Esophagus squamous epithelium (tissue), 5 donors: ENCODE data around the gene MON2. TPM values are rescaled to one million over a fixed set of nuclear protein-coding genes. Genes with fewer than 3 reads are reported as not detected.

Source experiments
- DNase-seq: peaks from one replicate; lab custom pipeline; 2025; lab: John Stamatoyannopoulos, UW
- H3K27ac ChIP-seq, 4 donors: fragments of 200-600 bp; sonication (generic); one replicate each; pipeline ENCODE4 v1.5.1; 2016 to 2019; ENCODE audit warnings: mild to moderate bottlenecking in 1 of 4
- H3K27me3 ChIP-seq, 4 donors: fragments of 200-600 bp; sonication (generic); 1 replicate in 3 of 4; 2 replicates in 1 of 4; pipeline versions ENCODE4 v1.5.1 to v1.6.0; 2017 to 2021; ENCODE audit warnings: antibody characterized with exemption in 1 of 4
- H3K36me3 ChIP-seq, 3 donors: fragments of 200-600 bp; sonication (generic); one replicate each; pipeline ENCODE4 v1.5.1; 2016 to 2019
- H3K4me1 ChIP-seq, 3 donors: fragments of 200-600 bp; sonication (generic); one replicate each; pipeline ENCODE4 v1.5.1; 2017 to 2019
- H3K4me3 ChIP-seq, 4 donors: fragments of 200-600 bp; sonication (generic); 1 replicate in 3 of 4; 2 replicates in 1 of 4; pipeline ENCODE4 v1.5.1; 2016 to 2019; ENCODE audit warnings: mild to moderate bottlenecking in 2 of 4, moderate library complexity in 1 of 4
- H3K9me3 ChIP-seq, 3 donors: fragments of 200-600 bp; sonication (generic); one replicate each; pipeline ENCODE4 v1.5.1; 2016 to 2019
- CTCF ChIP-seq, 6 experiments: fragments of 450-650 bp in 4 of 6; fragments of 200-600 bp in 2 of 6; sonication (generic) in 2 of 6; IDR thresholded peaks; one replicate each; pipeline ENCODE4 v1.5.1; 2016 to 2019; ENCODE audit warnings: antibody characterized with exemption in 6 of 6, mild to moderate bottlenecking in 4 of 6, moderate library complexity in 4 of 6
- POLR2A ChIP-seq, 4 donors: fragments of 450-650 bp; IDR thresholded peaks; one replicate each; pipeline ENCODE4 v1.6.1; 2017; ENCODE audit warnings: antibody characterized with exemption in 4 of 4, mild to moderate bottlenecking in 4 of 4, moderate library complexity in 3 of 4
- WGBS, 2 donors: methylation state at CpG; one replicate each; pipeline ENCODE4 v1.1.5; 2018; 5-methylcytosine and 5-hydroxymethylcytosine counted together
- intact Hi-C: fragments of 100-400 bp; cut with DNase I; formaldehyde crosslinking; loops from one replicate; pipeline ENCODE4 v1.15.0; 2022
- total RNA-seq, 4 donors: library from RNA; depleted of rRNA; stranded (reverse); fragments of >200 nt; gene quantifications; one replicate each; pipeline ENCODE4 v1.1.0, GENCODE V29; 2016
- donor health status: DM: yes; HTN: yes; CAD: no.

Gene MON2
- total RNA-seq, 4 donors from 2014 or later = 29.6 to 61.4 (median 41.9) TPM

GRCh38 chr12:62562846-62563245, 96.2 kb downstream of the MON2 start:
- Histone ChIP-seq H3K4me1 (no peaks in the 10 kb centered on the region), H3K9me3 (no peaks in the 10 kb centered on the region), H3K27me3 (no peaks in the 10 kb centered on the region), H3K27ac (no peak overlapping the region), H3K4me3 (no peak overlapping the region), H3K36me3 (peaks cover 0 to 69% (median 3%) of the 10 kb centered on the region in 3 donors)
- 86 to 91% methylated on average over 2 of the region's 2 CpGs for WGBS, 2 donors
- TF ChIP-seq POLR2A (IDR thresholded peaks at IDR 0.05) = no peak
- TF ChIP-seq CTCF (IDR thresholded peaks at IDR 0.05) = no peak
- intact Hi-C loops = no loop called here
- DNase-seq = no peak

- TF ChIP-seq CTCF (IDR thresholded peaks at IDR 0.05) = no peak
- TF ChIP-seq POLR2A (IDR thresholded peaks at IDR 0.05) = no peak
- no peaks in the 10 kb centered on the region for H3K9me3 ChIP-seq
- H3K4me1 ChIP-seq = no peaks in the 10 kb centered on the region
- DNase-seq = no peak
- no peak overlapping the region for H3K4me3 ChIP-seq
- H3K27me3 ChIP-seq = no peaks in the 10 kb centered on the region
- peaks cover 0 to 64% (median 0%) of the 10 kb centered on the region in 3 donors for H3K36me3 ChIP-seq
- no peak overlapping the region for H3K27ac ChIP-seq
- intact Hi-C loops = no loop called here
These were observed 108.4 kb downstream of the MON2 start for GRCh38 chr12:62575036-62575435.

- H3K9me3 ChIP-seq = no peaks in the 10 kb centered on the region
- no peaks in the 10 kb centered on the region for H3K27me3 ChIP-seq
- no peak for TF ChIP-seq POLR2A (IDR thresholded peaks at IDR 0.05)
- TF ChIP-seq CTCF (IDR thresholded peaks at IDR 0.05) = no peak
- no peak overlapping the region for H3K4me3 ChIP-seq
- no peak overlapping the region for H3K27ac ChIP-seq
- peaks cover 0 to 63% (median 0%) of the 10 kb centered on the region in 3 donors for H3K36me3 ChIP-seq
- DNase-seq = no peak
- H3K4me1 ChIP-seq = no peaks in the 10 kb centered on the region
- WGBS, 2 donors = 86 to 87% methylated on average over 1 of the region's 1 CpG
- intact Hi-C loops = no loop called here
These were observed 109.9 kb downstream of the MON2 start for GRCh38 chr12:62576503-62576902.

- Histone ChIP-seq H3K4me3 (no peak overlapping the region), H3K36me3 (peaks cover 0 to 45% (median 0%) of the 10 kb centered on the region in 3 donors), H3K9me3 (no peaks in the 10 kb centered on the region), H3K4me1 (no peaks in the 10 kb centered on the region), H3K27ac (no peak overlapping the region), H3K27me3 (no peaks in the 10 kb centered on the region)
- no peak for TF ChIP-seq CTCF (IDR thresholded peaks at IDR 0.05)
- TF ChIP-seq POLR2A (IDR thresholded peaks at IDR 0.05) = no peak
- no peak for DNase-seq
- WGBS, 2 donors = 90 to 92% methylated on average over 2 of the region's 2 CpGs
- intact Hi-C loops = no loop called here
These were observed 112.1 kb downstream of the MON2 start for GRCh38 chr12:62578726-62579125.

- H3K4me3 ChIP-seq = no peak overlapping the region
- H3K27me3 ChIP-seq = no peaks in the 10 kb centered on the region
- H3K27ac ChIP-seq = no peak overlapping the region
- peak; percentile 35 to 74 (median 61) for TF ChIP-seq CTCF (IDR thresholded peaks at IDR 0.05)
- TF ChIP-seq POLR2A (IDR thresholded peaks at IDR 0.05) = no peak
- intact Hi-C loops = loop anchor here (5.0 kb wide), 1 partner anchor 216 kb away; no protein-coding TSS in a partner anchor
- DNase-seq = no peak
- no peaks in the 10 kb centered on the region for H3K9me3 ChIP-seq
- no peaks in the 10 kb centered on the region for H3K4me1 ChIP-seq
- H3K36me3 ChIP-seq = peaks cover 0 to 34% (median 0%) of the 10 kb centered on the region in 3 donors
- 77 to 81% methylated on average over 11 of the region's 12 CpGs for WGBS, 2 donors
These were observed 114.8 kb downstream of the MON2 start for GRCh38 chr12:62581288-62582064.
